Fibroblast of the aortic adventitia (primary cell): Measurements from ENCODE around the gene HTRA3. TPM values are rescaled to one million over a fixed set of nuclear protein-coding genes. Genes with fewer than 3 reads are reported as not detected.

ENCODE experiments used
- DNase-seq: peaks from one replicate; pipeline ENCODE4 v3.0.0-alpha.2; 2010; ENCODE audit warnings: low read depth
- H3K4me3 ChIP-seq: 2 replicates; pipeline ENCODE4 v1.5.1; 2011; ENCODE audit warnings: low read depth, mild to moderate bottlenecking, control low read depth, low read length, moderate library complexity
- total RNA-seq: library from RNA; depleted of rRNA; stranded (reverse); fragments of >200 nt; gene quantifications from 2 replicates; pipeline ENCODE4 v1.2.3, GENCODE V29; 2012; ENCODE audit warnings: low replicate concordance
- TF ChIP-seq, protein P1 (sequence below): IDR thresholded peaks from 2 replicates; pipeline ENCODE4 v1.5.1; 2011; ENCODE audit warnings: mild to moderate bottlenecking, low read length, control low read depth, inconsistent platforms; ENCODE audit not compliant: insufficient read depth

The HTRA3 gene
- total RNA-seq, 1 donor: 7.6 TPM

GRCh38 chr4:8285143-8285975 is 15.8 kb downstream of the HTRA3 start:
- TF ChIP-seq, protein P1, sequence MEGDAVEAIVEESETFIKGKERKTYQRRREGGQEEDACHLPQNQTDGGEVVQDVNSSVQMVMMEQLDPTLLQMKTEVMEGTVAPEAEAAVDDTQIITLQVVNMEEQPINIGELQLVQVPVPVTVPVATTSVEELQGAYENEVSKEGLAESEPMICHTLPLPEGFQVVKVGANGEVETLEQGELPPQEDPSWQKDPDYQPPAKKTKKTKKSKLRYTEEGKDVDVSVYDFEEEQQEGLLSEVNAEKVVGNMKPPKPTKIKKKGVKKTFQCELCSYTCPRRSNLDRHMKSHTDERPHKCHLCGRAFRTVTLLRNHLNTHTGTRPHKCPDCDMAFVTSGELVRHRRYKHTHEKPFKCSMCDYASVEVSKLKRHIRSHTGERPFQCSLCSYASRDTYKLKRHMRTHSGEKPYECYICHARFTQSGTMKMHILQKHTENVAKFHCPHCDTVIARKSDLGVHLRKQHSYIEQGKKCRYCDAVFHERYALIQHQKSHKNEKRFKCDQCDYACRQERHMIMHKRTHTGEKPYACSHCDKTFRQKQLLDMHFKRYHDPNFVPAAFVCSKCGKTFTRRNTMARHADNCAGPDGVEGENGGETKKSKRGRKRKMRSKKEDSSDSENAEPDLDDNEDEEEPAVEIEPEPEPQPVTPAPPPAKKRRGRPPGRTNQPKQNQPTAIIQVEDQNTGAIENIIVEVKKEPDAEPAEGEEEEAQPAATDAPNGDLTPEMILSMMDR: no peak
- DNase-seq: no peak
- no peak overlapping the region for H3K4me3 ChIP-seq

- TF ChIP-seq, protein P1: no peak
- H3K4me3 ChIP-seq: no peak overlapping the region
- no peak for DNase-seq
Measured at GRCh38 chr4:8285976-8286718, 16.6 kb downstream of the HTRA3 start.

- TF ChIP-seq, protein P1: no peak
- no peak overlapping the region for H3K4me3 ChIP-seq
- DNase-seq: no peak
Measured at GRCh38 chr4:8286719-8287342, 17.3 kb downstream of the HTRA3 start.

- TF ChIP-seq, protein P1: no peak
- H3K4me3 ChIP-seq: no peak overlapping the region
- no peak for DNase-seq
Measured at GRCh38 chr4:8287343-8288280, 18.1 kb downstream of the HTRA3 start.

DNA sequence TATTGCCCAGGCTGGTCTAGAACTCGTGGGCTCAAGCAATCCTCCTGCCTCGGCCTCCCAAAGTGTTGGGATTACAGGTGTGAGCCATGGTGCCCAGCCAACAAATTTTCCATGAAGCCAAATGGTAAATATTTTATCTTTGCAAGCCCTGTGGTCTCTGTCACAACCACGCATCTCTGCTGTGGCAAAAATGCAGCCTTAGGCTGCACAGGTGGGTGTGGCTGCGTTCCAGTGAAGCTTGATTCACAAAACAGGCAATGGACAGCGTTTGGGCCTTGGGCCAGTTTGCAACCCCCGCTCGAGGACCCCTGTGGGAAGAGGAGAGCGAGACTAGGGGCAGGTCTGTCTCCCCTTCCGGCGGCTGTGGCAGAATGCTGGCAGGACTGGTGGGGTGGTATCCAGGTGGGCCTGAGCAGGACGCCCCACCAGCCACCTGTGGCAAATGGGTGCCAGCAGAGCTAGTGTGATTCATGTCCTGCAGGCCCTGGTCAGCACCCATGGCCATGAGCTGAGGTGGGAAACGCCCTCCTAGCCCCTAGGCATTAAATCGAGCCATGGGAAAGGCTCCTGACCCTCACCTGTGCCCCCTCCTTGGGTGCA is 19.7 kb downstream of the HTRA3 start:
- TF ChIP-seq, protein P1: no peak
- H3K4me3 ChIP-seq: no peak overlapping the region
- DNase-seq: no peak
